SKM-1 treated with dmso at 0.1 percent for 144 hours (cell line): Measurements from ENCODE around the gene FAM20C.

Source experiments
- DNase-seq: peaks from one replicate; lab custom pipeline; 2025; ENCODE audit not compliant: unreplicated experiment; lab: John Stamatoyannopoulos, UW

The FAM20C gene

GRCh38 chr7:266851-267840 lies 74.8 kb downstream of the FAM20C start:
- no peak for DNase-seq

GRCh38 chr7:268991-269390 lies 76.6 kb downstream of the FAM20C start:
- no peak for DNase-seq

- DNase-seq: no peak
These were observed 77.3 kb downstream of the FAM20C start for GRCh38 chr7:269721-270120.

GRCh38 chr7:270351-270983 lies 78.1 kb downstream of the FAM20C start:
- DNase-seq: no peak

- DNase-seq: no peak
These were observed 79.1 kb downstream of the FAM20C start for GRCh38 chr7:271266-272107.

- no peak for DNase-seq
These were observed 79.8 kb downstream of the FAM20C start for GRCh38 chr7:272108-272615.

GRCh38 chr7:272631-273030 lies 80.3 kb downstream of the FAM20C start:
- DNase-seq: no peak

- no peak for DNase-seq
These were observed 81.0 kb downstream of the FAM20C start for GRCh38 chr7:273327-273726.

GRCh38 chr7:274266-274665 lies 81.9 kb downstream of the FAM20C start:
- DNase-seq: no peak

- no peak for DNase-seq
These were observed 84.0 kb downstream of the FAM20C start for GRCh38 chr7:276230-276835.

- no peak for DNase-seq
These were observed 84.9 kb downstream of the FAM20C start for GRCh38 chr7:277228-277627.

- no peak for DNase-seq
These were observed 85.7 kb downstream of the FAM20C start for GRCh38 chr7:278081-278480.

- no peak for DNase-seq
These were observed 87.5 kb downstream of the FAM20C start for GRCh38 chr7:279821-280220.

GRCh38 chr7:280461-280860 lies 88.1 kb downstream of the FAM20C start:
- DNase-seq: no peak

- DNase-seq: no peak
These were observed 89.3 kb downstream of the FAM20C start for GRCh38 chr7:281637-282036.

- no peak for DNase-seq
These were observed 90.2 kb downstream of the FAM20C start for GRCh38 chr7:282621-283020.

GRCh38 chr7:284762-285722 lies 92.7 kb downstream of the FAM20C start:
- no peak for DNase-seq

- DNase-seq: no peak
These were observed 93.4 kb downstream of the FAM20C start for GRCh38 chr7:285731-286130.

- no peak for DNase-seq
These were observed 93.9 kb downstream of the FAM20C start for GRCh38 chr7:286266-286665.

GRCh38 chr7:288671-289101 lies 96.3 kb downstream of the FAM20C start:
- DNase-seq: no peak
